Measurements from ENCODE around the gene ZDHHC18. TPM values are rescaled to one million over a fixed set of nuclear protein-coding genes. Genes with fewer than 3 reads are reported as not detected.
"Not testable (repeated sequence)": the region's sequence is repeated elsewhere in the genome, so short reads cannot be mapped to it uniquely, and the experiment has no call there.

ZDHHC18 gene
- total and polyA plus RNA-seq, 5 donors, result 11.8 to 14.4 (median 12.6) TPM

- Histone ChIP-seq H3K27me3 (ENCODE audit: control insufficient read depth, insufficient read depth) (no peaks in the 10 kb centered on the region), H3K4me1 (ENCODE audit: control insufficient read depth, insufficient read depth, low read length) (peaks cover under 1% of the 10 kb centered on the region), H3K27ac (ENCODE audit: low read length) (no peak overlapping the region), H3K4me3 (ENCODE audit: low read length) (no peak overlapping the region), H3K9me3 (ENCODE audit: control insufficient read depth, low read length) (no peaks in the 10 kb centered on the region)
- ATAC-seq (no peak), DNase-seq (no peak)
- intact Hi-C loops (cut with DNase I), result no loop called here
- 90% methylated on average over 7 of the region's 7 CpGs for WGBS
Observed at GRCh38 chr1:26858891-26859640, 32.6 kb downstream of the ZDHHC18 start.

- no peaks in the 10 kb centered on the region for H3K9me3 ChIP-seq (ENCODE audit: control insufficient read depth, low read length)
- 60% methylated on average over 5 of the region's 5 CpGs for WGBS
- H3K4me1 ChIP-seq (ENCODE audit: control insufficient read depth, insufficient read depth, low read length), result peaks cover 2% of the 10 kb centered on the region
- intact Hi-C loops (cut with DNase I), result no loop called here
- no peaks in the 10 kb centered on the region for H3K27me3 ChIP-seq (ENCODE audit: control insufficient read depth, insufficient read depth)
- no peak overlapping the region for H3K4me3 ChIP-seq (ENCODE audit: low read length)
- DNase-seq, result no peak
- H3K27ac ChIP-seq (ENCODE audit: low read length), result no peak overlapping the region
- ATAC-seq, result no peak
Observed at GRCh38 chr1:26861286-26861701, 34.8 kb downstream of the ZDHHC18 start.

- Histone ChIP-seq H3K27ac (ENCODE audit: low read length) (no peak overlapping the region), H3K4me1 (ENCODE audit: control insufficient read depth, insufficient read depth, low read length) (peaks cover 2% of the 10 kb centered on the region), H3K9me3 (ENCODE audit: control insufficient read depth, low read length) (no peaks in the 10 kb centered on the region), H3K27me3 (ENCODE audit: control insufficient read depth, insufficient read depth) (no peaks in the 10 kb centered on the region), H3K4me3 (ENCODE audit: low read length) (no peak overlapping the region)
- WGBS, result 80% methylated on average over 7 of the region's 7 CpGs
- ATAC-seq, result no peak
- peak in 1 of 3 donors; percentile 39 for DNase-seq
- intact Hi-C loops (cut with DNase I), result no loop called here
Observed at GRCh38 chr1:26861889-26862378, 35.4 kb downstream of the ZDHHC18 start.

GRCh38 chr1:26862781-26863684 lies 36.5 kb downstream of the ZDHHC18 start, which contains the start of gene SFN:
Gene SFN, plus strand, starts transcription at chr1:26863149. Its CDS starts 64 bp downstream, at chr1:26863213.
- no peaks in the 10 kb centered on the region for H3K9me3 ChIP-seq (ENCODE audit: control insufficient read depth, low read length)
- H3K4me1 ChIP-seq (ENCODE audit: control insufficient read depth, insufficient read depth, low read length), result peaks cover 2% of the 10 kb centered on the region
- no peak within 1 kb of the TSS for H3K27ac ChIP-seq (ENCODE audit: low read length)
- peak; percentile 36 to 65 (median 63) for DNase-seq
- no peak within 1 kb of the TSS for H3K4me3 ChIP-seq (ENCODE audit: low read length)
- WGBS, result 83% methylated on average over 37 of the region's 37 CpGs
- intact Hi-C loops (cut with DNase I), result no loop called here
- H3K27me3 ChIP-seq (ENCODE audit: control insufficient read depth, insufficient read depth), result no peaks in the 10 kb centered on the region
- no peak for ATAC-seq

- ATAC-seq (no peak), DNase-seq (no peak)
- Histone ChIP-seq H3K4me1 (ENCODE audit: control insufficient read depth, insufficient read depth, low read length) (peaks cover 2% of the 10 kb centered on the region), H3K27ac (ENCODE audit: low read length) (no peak overlapping the region), H3K27me3 (ENCODE audit: control insufficient read depth, insufficient read depth) (no peaks in the 10 kb centered on the region), H3K9me3 (ENCODE audit: control insufficient read depth, low read length) (no peaks in the 10 kb centered on the region), H3K4me3 (ENCODE audit: low read length) (no peak overlapping the region)
- intact Hi-C loops (cut with DNase I), result no loop called here
- WGBS, result 65% methylated on average over 20 of the region's 20 CpGs
Observed at GRCh38 chr1:26863685-26864077, 37.2 kb downstream of the ZDHHC18 start.

- Histone ChIP-seq H3K4me1 (ENCODE audit: control insufficient read depth, insufficient read depth, low read length) (peaks cover 2% of the 10 kb centered on the region), H3K27me3 (ENCODE audit: control insufficient read depth, insufficient read depth) (no peaks in the 10 kb centered on the region), H3K9me3 (ENCODE audit: control insufficient read depth, low read length) (no peaks in the 10 kb centered on the region), H3K4me3 (ENCODE audit: low read length) (peak overlapping the region; percentile 58), H3K27ac (ENCODE audit: low read length) (peak overlapping the region; percentile 100)
- DNase-seq (peak; percentile 99), ATAC-seq (peak; percentile 99)
- intact Hi-C loops (cut with DNase I), result no loop called here
- under 1% methylated on average over 75 of the region's 75 CpGs for WGBS
Observed at GRCh38 chr1:26864610-26865480, 38.4 kb downstream of the ZDHHC18 start.

GRCh38 chr1:26873097-26873496 lies 46.6 kb downstream of the ZDHHC18 start:
- not testable (repeated sequence) for ATAC-seq; H3K9me3 ChIP-seq (ENCODE audit: control insufficient read depth, low read length); DNase-seq; H3K4me1 ChIP-seq (ENCODE audit: control insufficient read depth, insufficient read depth, low read length); H3K4me3 ChIP-seq (ENCODE audit: low read length); H3K27ac ChIP-seq (ENCODE audit: low read length); H3K27me3 ChIP-seq (ENCODE audit: control insufficient read depth, insufficient read depth)
- intact Hi-C loops (cut with DNase I), result loop anchor here (5.0 to 10.0 kb wide), 3 partner anchors 58 to 271 kb away; no protein-coding TSS in a partner anchor
- 75% methylated on average over 2 of the region's 2 CpGs for WGBS

- no peaks in the 10 kb centered on the region for H3K4me1 ChIP-seq (ENCODE audit: control insufficient read depth, insufficient read depth, low read length)
- H3K27ac ChIP-seq (ENCODE audit: low read length), result no peak overlapping the region
- no peaks in the 10 kb centered on the region for H3K9me3 ChIP-seq (ENCODE audit: control insufficient read depth, low read length)
- no peak overlapping the region for H3K4me3 ChIP-seq (ENCODE audit: low read length)
- intact Hi-C loops (cut with DNase I), result loop anchor here (5.0 to 10.0 kb wide), 4 partner anchors 60 to 273 kb away; no protein-coding TSS in a partner anchor
- ATAC-seq (no peak), DNase-seq (no peak)
- H3K27me3 ChIP-seq (ENCODE audit: control insufficient read depth, insufficient read depth), result no peaks in the 10 kb centered on the region
- WGBS, result 60% methylated on average over 4 of the region's 4 CpGs
Observed at GRCh38 chr1:26874896-26875295, 48.4 kb downstream of the ZDHHC18 start.

- H3K9me3 ChIP-seq (ENCODE audit: control insufficient read depth, low read length), result no peaks in the 10 kb centered on the region
- no peaks in the 10 kb centered on the region for H3K4me1 ChIP-seq (ENCODE audit: control insufficient read depth, insufficient read depth, low read length)
- intact Hi-C loops (cut with DNase I), result loop anchor here (5.0 to 10.0 kb wide), 3 partner anchors 63 to 273 kb away; no protein-coding TSS in a partner anchor
- no peaks in the 10 kb centered on the region for H3K27me3 ChIP-seq (ENCODE audit: control insufficient read depth, insufficient read depth)
- peak overlapping the region; percentile 40 for H3K27ac ChIP-seq (ENCODE audit: low read length)
- no peak overlapping the region for H3K4me3 ChIP-seq (ENCODE audit: low read length)
- ATAC-seq, result no peak
- DNase-seq, result no peak
- 79% methylated on average over 2 of the region's 2 CpGs for WGBS
Observed at GRCh38 chr1:26877326-26877725, 50.8 kb downstream of the ZDHHC18 start.

- H3K27me3 ChIP-seq (ENCODE audit: control insufficient read depth, insufficient read depth), result no peaks in the 10 kb centered on the region
- H3K4me1 ChIP-seq (ENCODE audit: control insufficient read depth, insufficient read depth, low read length), result no peaks in the 10 kb centered on the region
- intact Hi-C loops (cut with DNase I), result loop anchor here (5.0 to 10.0 kb wide), 3 partner anchors 65 to 275 kb away; no protein-coding TSS in a partner anchor
- H3K9me3 ChIP-seq (ENCODE audit: control insufficient read depth, low read length), result no peaks in the 10 kb centered on the region
- ATAC-seq (no peak), DNase-seq (no peak)
- WGBS, result 93% methylated on average over 4 of the region's 4 CpGs
- no peak overlapping the region for H3K27ac ChIP-seq (ENCODE audit: low read length)
- H3K4me3 ChIP-seq (ENCODE audit: low read length), result no peak overlapping the region
Observed at GRCh38 chr1:26879793-26880192, 53.3 kb downstream of the ZDHHC18 start.

Data from right cardiac atrium (tissue), 5 donors.